ENCODE measurements around the gene ADAMTS8.

ADAMTS8 gene

GRCh38 chr11:130389335-130389935 is 39.0 kb downstream of the ADAMTS8 start:
- DNase-seq: peak; percentile 38

GRCh38 chr11:130388607-130389205 is 39.7 kb downstream of the ADAMTS8 start:
- DNase-seq: no peak

- DNase-seq: no peak
Measured at GRCh38 chr11:130386056-130386455, 42.4 kb downstream of the ADAMTS8 start.

GRCh38 chr11:130383344-130384211 is 44.8 kb downstream of the ADAMTS8 start:
- no peak for DNase-seq

- peak; percentile 28 for DNase-seq
Measured at GRCh38 chr11:130381317-130381716, 47.1 kb downstream of the ADAMTS8 start.

- DNase-seq: no peak
Measured at GRCh38 chr11:130380778-130381177, 47.6 kb downstream of the ADAMTS8 start.

GRCh38 chr11:130379276-130379675 is 49.1 kb downstream of the ADAMTS8 start:
- no peak for DNase-seq

GRCh38 chr11:130370845-130371590 is 57.4 kb downstream of the ADAMTS8 start:
- DNase-seq: peak; percentile 11

- DNase-seq: no peak
Measured at GRCh38 chr11:130369713-130370112, 58.7 kb downstream of the ADAMTS8 start.

- DNase-seq: no peak
Measured at GRCh38 chr11:130369141-130369691, 59.2 kb downstream of the ADAMTS8 start.

GRCh38 chr11:130359419-130359818 is 69.0 kb downstream of the ADAMTS8 start:
- no peak for DNase-seq

GRCh38 chr11:130358398-130358797 is 70.0 kb downstream of the ADAMTS8 start:
- DNase-seq: no peak

Measured in NCI-H69 (cell line).